HG02884 (cell line): ENCODE measurements around the gene TGFBR3.

ENCODE experiments used
- ATAC-seq: cut with Tn5 transposase; IDR thresholded peaks from one replicate; pipeline ENCODE4 v1.9.1; 2021; ENCODE audit warnings: mild to moderate bottlenecking, moderate library complexity; ENCODE audit not compliant: unreplicated experiment

Gene TGFBR3

GRCh38 chr1:91885716-91886506, at the start of gene TGFBR3:
TGFBR3 (minus strand) TSS chr1:91886151; CDS start chr1:91861531, 24,620 bp downstream.
- ATAC-seq, result peak; percentile 76

GRCh38 chr1:91929250-91929649, 43.3 kb upstream of the TGFBR3 start:
- no peak for ATAC-seq

- ATAC-seq, result no peak
Observed at GRCh38 chr1:91928026-91928425, 42.1 kb upstream of the TGFBR3 start.

GRCh38 chr1:91925644-91926435, 39.9 kb upstream of the TGFBR3 start:
- ATAC-seq, result no peak

GRCh38 chr1:91924146-91924545, 38.2 kb upstream of the TGFBR3 start:
- no peak for ATAC-seq

- ATAC-seq, result no peak
Observed at GRCh38 chr1:91919962-91920361, 34.0 kb upstream of the TGFBR3 start.

GRCh38 chr1:91916811-91917460, 31.0 kb upstream of the TGFBR3 start:
- no peak for ATAC-seq

- no peak for ATAC-seq
Observed at GRCh38 chr1:91916046-91916445, 30.1 kb upstream of the TGFBR3 start.

GRCh38 chr1:91913018-91913417, 27.1 kb upstream of the TGFBR3 start:
- ATAC-seq, result no peak

GRCh38 chr1:91912266-91912665, 26.3 kb upstream of the TGFBR3 start:
- ATAC-seq, result no peak

- no peak for ATAC-seq
Observed at GRCh38 chr1:91901231-91901630, 15.3 kb upstream of the TGFBR3 start.

GRCh38 chr1:91900562-91900961, 14.6 kb upstream of the TGFBR3 start:
- no peak for ATAC-seq

GRCh38 chr1:91897016-91897415, 11.1 kb upstream of the TGFBR3 start:
- ATAC-seq, result no peak

GRCh38 chr1:91895832-91896556, 10.0 kb upstream of the TGFBR3 start:
- no peak for ATAC-seq

GRCh38 chr1:91894036-91894761, 8.2 kb upstream of the TGFBR3 start:
- no peak for ATAC-seq

GRCh38 chr1:91891969-91892368, 6.0 kb upstream of the TGFBR3 start:
- ATAC-seq, result no peak

- ATAC-seq, result no peak
Observed at GRCh38 chr1:91891454-91891853, 5.5 kb upstream of the TGFBR3 start.

GRCh38 chr1:91889717-91890459, 3.9 kb upstream of the TGFBR3 start:
- no peak for ATAC-seq

GRCh38 chr1:91885213-91885715, 687 bp downstream of the TGFBR3 start:
- ATAC-seq, result no peak
